ENCODE results near the gene TMEM53. TPM values are rescaled to one million over a fixed set of nuclear protein-coding genes. Genes with fewer than 3 reads are reported as not detected.

The TMEM53 gene
- total RNA-seq, 1 experiment from 2014 or later, result 9.3 TPM

DNA sequence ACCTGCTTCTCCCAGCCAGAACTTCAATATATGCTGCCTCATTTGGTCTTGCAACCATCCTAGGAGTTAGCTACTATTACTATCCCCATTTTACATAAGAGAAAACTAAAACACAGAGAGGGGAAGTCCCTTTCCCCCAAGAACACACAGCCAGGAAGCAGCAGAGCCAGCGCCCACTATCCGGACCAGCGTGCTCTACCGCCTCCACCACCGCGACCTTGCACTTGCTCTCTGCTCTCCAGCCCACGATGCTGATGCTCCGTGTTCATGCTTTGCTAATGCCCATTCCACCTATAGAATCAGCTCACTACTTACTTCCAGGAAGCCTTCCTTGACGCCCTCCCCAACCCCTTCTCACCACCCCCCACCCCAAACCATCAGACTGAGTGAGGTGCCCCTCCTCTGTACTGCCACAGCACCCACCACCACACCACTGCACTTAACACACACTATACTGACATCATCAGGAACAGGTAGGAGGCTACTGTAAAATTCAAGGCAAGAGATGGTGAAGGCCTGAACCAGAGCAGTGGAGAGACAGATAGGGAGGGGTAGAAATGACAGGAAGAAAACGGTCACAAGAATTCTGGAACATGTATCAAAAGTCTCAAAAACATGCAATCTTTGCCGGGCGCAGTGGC is 9.4 kb downstream of the TMEM53 start:
- no peaks in the 10 kb centered on the region for H3K9me2 ChIP-seq (replicated peaks; ENCODE audit: low read length)
- H2AFZ ChIP-seq (ENCODE audit: low read length), result no peak overlapping the region
- no TSS peak for BruUV-seq (replicated peaks)
- ChIA-PET POLR2A (ENCODE audit: unreplicated experiment) (no interaction called here), CTCF (interaction anchor here (0.7 kb wide), 2 partner anchors 37 to 409 kb away, joined by 3 to 6 read pairs; no protein-coding TSS in a partner anchor)
- H3K27ac ChIP-seq (ENCODE audit: low read length), result no peak overlapping the region
- DNase-seq, result no peak
- no peaks in the 10 kb centered on the region for H3K9me3 ChIP-seq (ENCODE audit: low read length)
- intact Hi-C loops (cut with micrococcal nuclease), result no loop called here
- H3K4me1 ChIP-seq (ENCODE audit: insufficient read depth, low read length), result no peaks in the 10 kb centered on the region
- no peaks in the 10 kb centered on the region for H4K20me1 ChIP-seq (ENCODE audit: low read length)
- no peaks in the 10 kb centered on the region for H3K36me3 ChIP-seq (ENCODE audit: low read depth, low read length)
- no peak overlapping the region for H3K4me3 ChIP-seq (ENCODE audit: low read length)
- H3K9ac ChIP-seq (ENCODE audit: low read length), result no peak overlapping the region
- H3K79me2 ChIP-seq (ENCODE audit: low read length), result no peaks in the 10 kb centered on the region
- TF ChIP-seq EZH2 (IDR thresholded peaks at IDR 0.05; ENCODE audit: low read length, unreplicated experiment), result no peak
- TF ChIP-seq EZH2phosphoT487 (IDR thresholded peaks at IDR 0.05; ENCODE audit: borderline replicate concordance, low read length), result no peak
- TF ChIP-seq, protein P1, sequence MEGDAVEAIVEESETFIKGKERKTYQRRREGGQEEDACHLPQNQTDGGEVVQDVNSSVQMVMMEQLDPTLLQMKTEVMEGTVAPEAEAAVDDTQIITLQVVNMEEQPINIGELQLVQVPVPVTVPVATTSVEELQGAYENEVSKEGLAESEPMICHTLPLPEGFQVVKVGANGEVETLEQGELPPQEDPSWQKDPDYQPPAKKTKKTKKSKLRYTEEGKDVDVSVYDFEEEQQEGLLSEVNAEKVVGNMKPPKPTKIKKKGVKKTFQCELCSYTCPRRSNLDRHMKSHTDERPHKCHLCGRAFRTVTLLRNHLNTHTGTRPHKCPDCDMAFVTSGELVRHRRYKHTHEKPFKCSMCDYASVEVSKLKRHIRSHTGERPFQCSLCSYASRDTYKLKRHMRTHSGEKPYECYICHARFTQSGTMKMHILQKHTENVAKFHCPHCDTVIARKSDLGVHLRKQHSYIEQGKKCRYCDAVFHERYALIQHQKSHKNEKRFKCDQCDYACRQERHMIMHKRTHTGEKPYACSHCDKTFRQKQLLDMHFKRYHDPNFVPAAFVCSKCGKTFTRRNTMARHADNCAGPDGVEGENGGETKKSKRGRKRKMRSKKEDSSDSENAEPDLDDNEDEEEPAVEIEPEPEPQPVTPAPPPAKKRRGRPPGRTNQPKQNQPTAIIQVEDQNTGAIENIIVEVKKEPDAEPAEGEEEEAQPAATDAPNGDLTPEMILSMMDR (conservative IDR thresholded peaks at IDR 0.05; ENCODE audit: low read depth, low read length), result no peak
- no peak for ATAC-seq
- H3F3A ChIP-seq (ENCODE audit: low read length, unreplicated experiment), result no peaks in the 10 kb centered on the region
- H3K27me3 ChIP-seq (ENCODE audit: low read length), result no peaks in the 10 kb centered on the region
- H3K4me2 ChIP-seq (ENCODE audit: low read length), result no peak overlapping the region

GRCh38 chr1:44663417-44663816 is 10.9 kb downstream of the TMEM53 start:
- no peak for DNase-seq
- Histone ChIP-seq H3K79me2 (ENCODE audit: low read length) (no peaks in the 10 kb centered on the region), H4K20me1 (ENCODE audit: low read length) (no peaks in the 10 kb centered on the region), H3K4me1 (ENCODE audit: insufficient read depth, low read length) (no peaks in the 10 kb centered on the region), H2AFZ (ENCODE audit: low read length) (no peak overlapping the region), H3K27me3 (ENCODE audit: low read length) (no peaks in the 10 kb centered on the region), H3K9me3 (ENCODE audit: low read length) (no peaks in the 10 kb centered on the region), H3K4me2 (ENCODE audit: low read length) (no peak overlapping the region), H3K36me3 (ENCODE audit: low read depth, low read length) (no peaks in the 10 kb centered on the region), H3K4me3 (ENCODE audit: low read length) (no peak overlapping the region), H3K27ac (ENCODE audit: low read length) (no peak overlapping the region), H3K9me2 (replicated peaks; ENCODE audit: low read length) (no peaks in the 10 kb centered on the region), H3K9ac (ENCODE audit: low read length) (no peak overlapping the region), H3F3A (ENCODE audit: low read length, unreplicated experiment) (no peaks in the 10 kb centered on the region)
- intact Hi-C loops (cut with micrococcal nuclease), result no loop called here
- no peak for ATAC-seq
- no TSS peak for BruUV-seq (replicated peaks)
- ChIA-PET CTCF (no interaction called here), POLR2A (ENCODE audit: unreplicated experiment) (no interaction called here)
- TF ChIP-seq EZH2phosphoT487 (IDR thresholded peaks at IDR 0.05; ENCODE audit: borderline replicate concordance, low read length) (no peak), EZH2 (IDR thresholded peaks at IDR 0.05; ENCODE audit: low read length, unreplicated experiment) (no peak)
- TF ChIP-seq, protein P1 (conservative IDR thresholded peaks at IDR 0.05; ENCODE audit: low read depth, low read length), result no peak

DNA sequence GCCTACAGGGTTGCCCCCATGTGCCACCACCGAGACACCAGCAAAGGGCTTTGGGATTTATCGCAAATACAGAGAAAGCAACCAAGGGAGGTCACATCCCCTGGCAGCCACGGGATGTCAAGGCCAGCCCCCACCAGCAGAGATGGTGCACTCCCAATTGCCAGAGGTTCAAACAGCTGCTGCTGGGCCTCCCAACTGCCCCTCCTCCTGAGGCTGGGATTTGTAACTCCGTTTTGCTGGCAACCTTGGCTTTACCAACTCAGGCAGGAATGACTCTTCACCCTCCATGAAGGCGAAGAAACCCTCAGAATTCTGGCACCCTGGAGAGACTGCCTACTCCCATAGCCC is 11.6 kb downstream of the TMEM53 start:
- no peak overlapping the region for H3K4me3 ChIP-seq (ENCODE audit: low read length)
- H3F3A ChIP-seq (ENCODE audit: low read length, unreplicated experiment), result no peaks in the 10 kb centered on the region
- no peaks in the 10 kb centered on the region for H3K4me1 ChIP-seq (ENCODE audit: insufficient read depth, low read length)
- H3K4me2 ChIP-seq (ENCODE audit: low read length), result no peak overlapping the region
- H3K79me2 ChIP-seq (ENCODE audit: low read length), result no peaks in the 10 kb centered on the region
- no peaks in the 10 kb centered on the region for H3K36me3 ChIP-seq (ENCODE audit: low read depth, low read length)
- no peaks in the 10 kb centered on the region for H4K20me1 ChIP-seq (ENCODE audit: low read length)
- no peak for DNase-seq
- H3K9me2 ChIP-seq (replicated peaks; ENCODE audit: low read length), result no peaks in the 10 kb centered on the region
- no TSS peak for BruUV-seq (replicated peaks)
- CTCF ChIA-PET, result interaction anchor here (0.8 kb wide), 1 partner anchor 10 kb away, joined by 3 read pairs; no protein-coding TSS in a partner anchor
- no peaks in the 10 kb centered on the region for H3K9me3 ChIP-seq (ENCODE audit: low read length)
- ATAC-seq, result no peak
- no peak overlapping the region for H3K9ac ChIP-seq (ENCODE audit: low read length)
- intact Hi-C loops (cut with micrococcal nuclease), result no loop called here
- TF ChIP-seq EZH2phosphoT487 (IDR thresholded peaks at IDR 0.05; ENCODE audit: borderline replicate concordance, low read length) (no peak), EZH2 (IDR thresholded peaks at IDR 0.05; ENCODE audit: low read length, unreplicated experiment) (no peak)
- TF ChIP-seq, protein P1 (conservative IDR thresholded peaks at IDR 0.05; ENCODE audit: low read depth, low read length), result no peak
- no peak overlapping the region for H2AFZ ChIP-seq (ENCODE audit: low read length)
- H3K27me3 ChIP-seq (ENCODE audit: low read length), result no peaks in the 10 kb centered on the region
- no peak overlapping the region for H3K27ac ChIP-seq (ENCODE audit: low read length)
- POLR2A ChIA-PET (ENCODE audit: unreplicated experiment), result no interaction called here
